Measurements from ENCODE around the gene HOXC6.

DNA sequence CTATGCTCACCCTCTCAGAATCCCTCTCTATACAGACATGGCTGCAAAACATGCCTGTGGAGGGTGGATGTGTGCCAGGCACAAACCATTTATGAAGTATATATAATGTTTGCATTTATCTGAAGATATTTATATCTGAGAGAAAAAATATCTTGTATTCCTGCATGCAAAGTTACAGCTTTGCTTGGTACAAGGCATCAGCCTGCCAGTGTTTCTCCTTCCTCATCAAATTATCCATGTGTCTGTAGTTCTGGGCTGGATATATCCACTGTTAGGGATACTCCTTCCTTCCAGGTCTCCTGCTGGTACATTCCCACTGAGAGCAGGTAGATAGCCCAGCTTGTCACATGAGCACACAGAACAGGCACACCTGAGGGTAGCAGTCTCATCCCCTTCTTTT lies 37.4 kb downstream of the HOXC6 start:
- TF ChIP-seq, protein P1, sequence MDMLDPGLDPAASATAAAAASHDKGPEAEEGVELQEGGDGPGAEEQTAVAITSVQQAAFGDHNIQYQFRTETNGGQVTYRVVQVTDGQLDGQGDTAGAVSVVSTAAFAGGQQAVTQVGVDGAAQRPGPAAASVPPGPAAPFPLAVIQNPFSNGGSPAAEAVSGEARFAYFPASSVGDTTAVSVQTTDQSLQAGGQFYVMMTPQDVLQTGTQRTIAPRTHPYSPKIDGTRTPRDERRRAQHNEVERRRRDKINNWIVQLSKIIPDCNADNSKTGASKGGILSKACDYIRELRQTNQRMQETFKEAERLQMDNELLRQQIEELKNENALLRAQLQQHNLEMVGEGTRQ (CRISPR knock-in tag; IDR thresholded peaks at IDR 0.05): no peak
- TF ChIP-seq JUN (CRISPR knock-in tag; IDR thresholded peaks at IDR 0.05) (no peak), ATF2 (CRISPR knock-in tag; IDR thresholded peaks at IDR 0.05; ENCODE audit: borderline replicate concordance, low read depth) (no peak), RELA (CRISPR knock-in tag; IDR thresholded peaks at IDR 0.05; ENCODE audit: borderline replicate concordance) (no peak), ERG (CRISPR knock-in tag; IDR thresholded peaks at IDR 0.05) (no peak), CBFB (CRISPR knock-in tag; IDR thresholded peaks at IDR 0.05; ENCODE audit: low read depth) (no peak), E2F1 (CRISPR knock-in tag; IDR thresholded peaks at IDR 0.05) (no peak), SP1 (CRISPR knock-in tag; conservative IDR thresholded peaks at IDR 0.05) (no peak)
- TF ChIP-seq, protein P2, sequence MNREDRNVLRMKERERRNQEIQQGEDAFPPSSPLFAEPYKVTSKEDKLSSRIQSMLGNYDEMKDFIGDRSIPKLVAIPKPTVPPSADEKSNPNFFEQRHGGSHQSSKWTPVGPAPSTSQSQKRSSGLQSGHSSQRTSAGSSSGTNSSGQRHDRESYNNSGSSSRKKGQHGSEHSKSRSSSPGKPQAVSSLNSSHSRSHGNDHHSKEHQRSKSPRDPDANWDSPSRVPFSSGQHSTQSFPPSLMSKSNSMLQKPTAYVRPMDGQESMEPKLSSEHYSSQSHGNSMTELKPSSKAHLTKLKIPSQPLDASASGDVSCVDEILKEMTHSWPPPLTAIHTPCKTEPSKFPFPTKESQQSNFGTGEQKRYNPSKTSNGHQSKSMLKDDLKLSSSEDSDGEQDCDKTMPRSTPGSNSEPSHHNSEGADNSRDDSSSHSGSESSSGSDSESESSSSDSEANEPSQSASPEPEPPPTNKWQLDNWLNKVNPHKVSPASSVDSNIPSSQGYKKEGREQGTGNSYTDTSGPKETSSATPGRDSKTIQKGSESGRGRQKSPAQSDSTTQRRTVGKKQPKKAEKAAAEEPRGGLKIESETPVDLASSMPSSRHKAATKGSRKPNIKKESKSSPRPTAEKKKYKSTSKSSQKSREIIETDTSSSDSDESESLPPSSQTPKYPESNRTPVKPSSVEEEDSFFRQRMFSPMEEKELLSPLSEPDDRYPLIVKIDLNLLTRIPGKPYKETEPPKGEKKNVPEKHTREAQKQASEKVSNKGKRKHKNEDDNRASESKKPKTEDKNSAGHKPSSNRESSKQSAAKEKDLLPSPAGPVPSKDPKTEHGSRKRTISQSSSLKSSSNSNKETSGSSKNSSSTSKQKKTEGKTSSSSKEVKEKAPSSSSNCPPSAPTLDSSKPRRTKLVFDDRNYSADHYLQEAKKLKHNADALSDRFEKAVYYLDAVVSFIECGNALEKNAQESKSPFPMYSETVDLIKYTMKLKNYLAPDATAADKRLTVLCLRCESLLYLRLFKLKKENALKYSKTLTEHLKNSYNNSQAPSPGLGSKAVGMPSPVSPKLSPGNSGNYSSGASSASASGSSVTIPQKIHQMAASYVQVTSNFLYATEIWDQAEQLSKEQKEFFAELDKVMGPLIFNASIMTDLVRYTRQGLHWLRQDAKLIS (CRISPR knock-in tag; IDR thresholded peaks at IDR 0.05; ENCODE audit: borderline replicate concordance): no peak
- TF ChIP-seq, protein P3, sequence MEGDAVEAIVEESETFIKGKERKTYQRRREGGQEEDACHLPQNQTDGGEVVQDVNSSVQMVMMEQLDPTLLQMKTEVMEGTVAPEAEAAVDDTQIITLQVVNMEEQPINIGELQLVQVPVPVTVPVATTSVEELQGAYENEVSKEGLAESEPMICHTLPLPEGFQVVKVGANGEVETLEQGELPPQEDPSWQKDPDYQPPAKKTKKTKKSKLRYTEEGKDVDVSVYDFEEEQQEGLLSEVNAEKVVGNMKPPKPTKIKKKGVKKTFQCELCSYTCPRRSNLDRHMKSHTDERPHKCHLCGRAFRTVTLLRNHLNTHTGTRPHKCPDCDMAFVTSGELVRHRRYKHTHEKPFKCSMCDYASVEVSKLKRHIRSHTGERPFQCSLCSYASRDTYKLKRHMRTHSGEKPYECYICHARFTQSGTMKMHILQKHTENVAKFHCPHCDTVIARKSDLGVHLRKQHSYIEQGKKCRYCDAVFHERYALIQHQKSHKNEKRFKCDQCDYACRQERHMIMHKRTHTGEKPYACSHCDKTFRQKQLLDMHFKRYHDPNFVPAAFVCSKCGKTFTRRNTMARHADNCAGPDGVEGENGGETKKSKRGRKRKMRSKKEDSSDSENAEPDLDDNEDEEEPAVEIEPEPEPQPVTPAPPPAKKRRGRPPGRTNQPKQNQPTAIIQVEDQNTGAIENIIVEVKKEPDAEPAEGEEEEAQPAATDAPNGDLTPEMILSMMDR (IDR thresholded peaks at IDR 0.05): no peak
- TF ChIP-seq, protein P4, sequence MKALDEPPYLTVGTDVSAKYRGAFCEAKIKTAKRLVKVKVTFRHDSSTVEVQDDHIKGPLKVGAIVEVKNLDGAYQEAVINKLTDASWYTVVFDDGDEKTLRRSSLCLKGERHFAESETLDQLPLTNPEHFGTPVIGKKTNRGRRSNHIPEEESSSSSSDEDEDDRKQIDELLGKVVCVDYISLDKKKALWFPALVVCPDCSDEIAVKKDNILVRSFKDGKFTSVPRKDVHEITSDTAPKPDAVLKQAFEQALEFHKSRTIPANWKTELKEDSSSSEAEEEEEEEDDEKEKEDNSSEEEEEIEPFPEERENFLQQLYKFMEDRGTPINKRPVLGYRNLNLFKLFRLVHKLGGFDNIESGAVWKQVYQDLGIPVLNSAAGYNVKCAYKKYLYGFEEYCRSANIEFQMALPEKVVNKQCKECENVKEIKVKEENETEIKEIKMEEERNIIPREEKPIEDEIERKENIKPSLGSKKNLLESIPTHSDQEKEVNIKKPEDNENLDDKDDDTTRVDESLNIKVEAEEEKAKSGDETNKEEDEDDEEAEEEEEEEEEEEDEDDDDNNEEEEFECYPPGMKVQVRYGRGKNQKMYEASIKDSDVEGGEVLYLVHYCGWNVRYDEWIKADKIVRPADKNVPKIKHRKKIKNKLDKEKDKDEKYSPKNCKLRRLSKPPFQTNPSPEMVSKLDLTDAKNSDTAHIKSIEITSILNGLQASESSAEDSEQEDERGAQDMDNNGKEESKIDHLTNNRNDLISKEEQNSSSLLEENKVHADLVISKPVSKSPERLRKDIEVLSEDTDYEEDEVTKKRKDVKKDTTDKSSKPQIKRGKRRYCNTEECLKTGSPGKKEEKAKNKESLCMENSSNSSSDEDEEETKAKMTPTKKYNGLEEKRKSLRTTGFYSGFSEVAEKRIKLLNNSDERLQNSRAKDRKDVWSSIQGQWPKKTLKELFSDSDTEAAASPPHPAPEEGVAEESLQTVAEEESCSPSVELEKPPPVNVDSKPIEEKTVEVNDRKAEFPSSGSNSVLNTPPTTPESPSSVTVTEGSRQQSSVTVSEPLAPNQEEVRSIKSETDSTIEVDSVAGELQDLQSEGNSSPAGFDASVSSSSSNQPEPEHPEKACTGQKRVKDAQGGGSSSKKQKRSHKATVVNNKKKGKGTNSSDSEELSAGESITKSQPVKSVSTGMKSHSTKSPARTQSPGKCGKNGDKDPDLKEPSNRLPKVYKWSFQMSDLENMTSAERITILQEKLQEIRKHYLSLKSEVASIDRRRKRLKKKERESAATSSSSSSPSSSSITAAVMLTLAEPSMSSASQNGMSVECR (CRISPR knock-in tag; IDR thresholded peaks at IDR 0.05; ENCODE audit: borderline replicate concordance): no peak
- TF ChIP-seq, protein P5, sequence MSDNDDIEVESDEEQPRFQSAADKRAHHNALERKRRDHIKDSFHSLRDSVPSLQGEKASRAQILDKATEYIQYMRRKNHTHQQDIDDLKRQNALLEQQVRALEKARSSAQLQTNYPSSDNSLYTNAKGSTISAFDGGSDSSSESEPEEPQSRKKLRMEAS (CRISPR knock-in tag; IDR thresholded peaks at IDR 0.05): no peak
- TF ChIP-seq, protein P6, sequence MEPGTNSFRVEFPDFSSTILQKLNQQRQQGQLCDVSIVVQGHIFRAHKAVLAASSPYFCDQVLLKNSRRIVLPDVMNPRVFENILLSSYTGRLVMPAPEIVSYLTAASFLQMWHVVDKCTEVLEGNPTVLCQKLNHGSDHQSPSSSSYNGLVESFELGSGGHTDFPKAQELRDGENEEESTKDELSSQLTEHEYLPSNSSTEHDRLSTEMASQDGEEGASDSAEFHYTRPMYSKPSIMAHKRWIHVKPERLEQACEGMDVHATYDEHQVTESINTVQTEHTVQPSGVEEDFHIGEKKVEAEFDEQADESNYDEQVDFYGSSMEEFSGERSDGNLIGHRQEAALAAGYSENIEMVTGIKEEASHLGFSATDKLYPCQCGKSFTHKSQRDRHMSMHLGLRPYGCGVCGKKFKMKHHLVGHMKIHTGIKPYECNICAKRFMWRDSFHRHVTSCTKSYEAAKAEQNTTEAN (CRISPR knock-in tag; IDR thresholded peaks at IDR 0.05): no peak

Measured in WTC11 (cell line).